Effector memory CD8-positive, alpha-beta T cell (primary cell): ENCODE data around the gene DRGX.

Experiments
- ATAC-seq: fragments of 150-1000 bp; cut with Tn5 transposase; replicated peaks from 2 replicates; pipeline ENCODE4 v1.10.0; 2021; ENCODE audit warnings: mild to moderate bottlenecking, moderate library complexity
- DNase-seq, 3 experiments: peaks; one replicate each; pipeline ENCODE4 v3.0.0; 2021
- H3K27ac Mint-ChIP-seq, 2 donors: one replicate each; pipeline ENCODE4 v1.8.0; 2022; ENCODE audit warnings: mild to moderate bottlenecking in 2 of 2, mixed read lengths in 2 of 2, moderate library complexity in 2 of 2
- H3K27me3 Mint-ChIP-seq, 2 donors: one replicate each; pipeline ENCODE4 v1.8.0; 2022; ENCODE audit warnings: mixed read lengths in 2 of 2
- H3K36me3 Mint-ChIP-seq: one replicate; pipeline ENCODE4 v1.8.0; 2022; ENCODE audit warnings: mild to moderate bottlenecking, moderate library complexity, mixed read lengths; ENCODE audit not compliant: insufficient read depth
- H3K4me1 Mint-ChIP-seq, 2 donors: one replicate each; pipeline ENCODE4 v1.8.0; 2022; ENCODE audit warnings: low read depth in 2 of 2, mixed read lengths in 2 of 2
- H3K4me3 Mint-ChIP-seq, 2 donors: one replicate each; pipeline ENCODE4 v1.8.0; 2022; ENCODE audit warnings: mild to moderate bottlenecking in 2 of 2, mixed read lengths in 2 of 2, moderate library complexity in 2 of 2
- H3K9me3 Mint-ChIP-seq, 2 donors: one replicate each; pipeline ENCODE4 v1.8.0; 2022; ENCODE audit warnings: mixed read lengths in 2 of 2

Gene DRGX

DNA sequence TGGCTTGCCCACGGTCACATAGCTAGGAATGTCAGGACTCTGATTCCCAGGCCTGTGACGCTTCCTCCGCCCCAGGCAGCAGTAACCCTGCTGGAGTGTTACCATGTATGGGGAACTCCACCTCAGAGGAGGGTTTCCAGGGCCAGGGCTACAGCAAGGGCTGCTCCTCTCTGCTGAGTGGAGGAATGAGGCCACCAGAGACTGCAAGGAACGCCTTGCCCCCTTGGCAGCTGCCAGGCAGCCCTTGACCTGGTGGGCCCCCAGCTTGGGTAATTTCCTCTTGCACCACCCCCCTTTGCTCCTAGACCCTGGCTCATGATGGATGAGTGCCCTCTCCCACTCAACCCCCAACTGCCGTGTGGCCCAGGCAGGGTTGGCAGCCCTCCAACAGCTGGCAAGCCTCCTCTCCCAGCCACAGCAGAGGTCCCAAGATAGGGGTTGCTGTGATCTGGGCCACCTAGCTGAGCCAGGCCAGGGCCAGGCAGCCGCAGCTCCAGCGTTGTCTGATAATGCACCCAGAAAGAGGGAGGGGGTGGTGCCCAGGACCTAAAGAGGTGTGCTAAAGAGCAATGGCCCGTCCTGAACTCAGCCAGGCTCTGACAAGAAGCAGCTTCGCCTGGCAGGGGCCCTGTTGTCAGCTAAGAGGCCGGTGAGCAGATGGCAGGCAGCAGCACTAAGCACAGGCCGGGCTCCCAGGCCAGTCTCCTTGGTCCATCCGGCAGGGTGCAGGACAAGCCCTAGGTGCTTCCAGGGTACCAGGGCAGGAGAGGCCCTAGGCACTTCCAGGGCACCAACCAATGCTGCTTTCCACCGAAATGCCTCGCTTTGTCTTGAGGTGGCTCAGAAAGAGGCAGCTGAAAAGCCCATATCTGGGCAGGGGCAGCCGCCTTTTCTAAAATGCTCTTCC, 35.4 kb downstream of the DRGX start:
- no peak for ATAC-seq
- Mint-ChIP-seq H3K4me1 (peaks cover 0 to 2% of the 10 kb centered on the region in 2 donors), H3K27me3 (peaks cover 5 to 25% of the 10 kb centered on the region in 2 donors), H3K4me3 (no peak overlapping the region), H3K9me3 (no peaks in the 10 kb centered on the region), H3K36me3 (no peaks in the 10 kb centered on the region), H3K27ac (no peak overlapping the region)
- no peak for DNase-seq

DNA sequence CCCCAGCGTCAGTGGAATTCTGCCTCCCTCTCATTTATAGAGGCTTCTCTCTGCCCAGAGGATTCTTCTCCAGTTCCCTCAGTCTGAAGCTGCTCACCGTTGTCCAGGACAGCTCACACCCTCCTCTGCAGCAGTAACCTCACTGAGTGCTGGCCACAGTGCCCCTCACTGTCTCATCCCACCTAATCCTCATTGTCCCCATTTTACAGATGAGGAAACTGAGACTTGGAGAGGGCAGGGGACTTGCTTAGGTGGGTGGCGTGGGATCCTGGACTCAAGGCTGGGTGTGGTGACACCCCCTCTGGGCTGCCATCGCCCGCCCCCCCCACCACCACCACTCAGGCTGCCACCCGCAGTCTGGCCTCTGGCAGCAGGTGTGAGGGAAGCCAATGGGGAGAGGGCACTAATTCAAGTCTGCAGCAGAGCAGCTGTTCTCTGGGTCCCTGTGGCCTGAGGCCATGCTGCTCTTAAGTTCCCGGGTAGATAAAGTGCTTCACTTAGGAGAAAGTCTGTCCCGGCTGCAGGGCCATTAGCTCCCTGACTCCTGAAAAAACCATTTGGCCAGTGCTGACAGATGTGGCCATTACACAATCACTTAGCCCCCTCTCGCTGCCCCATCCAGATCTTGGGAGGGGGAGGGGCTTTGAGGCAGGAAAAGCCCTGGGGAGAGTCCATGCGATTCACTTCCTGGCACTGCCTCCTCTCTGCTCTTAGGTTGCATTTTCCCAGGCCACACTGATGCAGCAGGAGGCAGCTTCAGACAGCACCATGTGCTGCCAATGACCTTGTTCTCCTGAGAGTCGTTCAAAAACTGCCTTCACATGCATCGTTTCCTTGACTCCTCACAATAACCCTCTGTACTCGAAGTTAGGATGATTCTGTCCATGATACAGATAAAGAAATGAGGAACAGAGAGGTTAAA, 36.3 kb downstream of the DRGX start:
- H3K4me1 Mint-ChIP-seq = peaks cover 0 to 2% of the 10 kb centered on the region in 2 donors
- H3K4me3 Mint-ChIP-seq = no peak overlapping the region
- H3K9me3 Mint-ChIP-seq = no peaks in the 10 kb centered on the region
- H3K36me3 Mint-ChIP-seq = no peaks in the 10 kb centered on the region
- H3K27ac Mint-ChIP-seq = no peak overlapping the region
- DNase-seq (no peak), ATAC-seq (no peak)
- H3K27me3 Mint-ChIP-seq = peaks cover 5 to 25% of the 10 kb centered on the region in 2 donors

DNA sequence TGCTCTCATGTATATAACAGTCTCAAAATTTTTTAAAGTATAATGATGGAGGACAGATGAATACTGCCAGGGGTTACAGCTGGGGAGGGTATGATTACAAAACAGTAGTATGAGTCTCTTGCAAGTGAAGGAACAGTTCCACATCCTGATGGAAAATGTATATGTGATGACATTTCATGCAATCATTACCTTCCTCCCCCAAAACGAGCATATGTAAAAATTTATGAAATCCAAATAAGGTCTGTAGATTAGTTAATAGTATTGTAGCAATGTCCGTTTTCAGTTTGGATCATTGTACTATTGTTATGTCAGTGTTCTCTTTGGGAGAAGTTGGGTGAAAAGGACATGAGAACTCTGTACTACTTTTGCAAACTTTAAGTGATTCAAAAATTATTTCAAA, 38.0 kb downstream of the DRGX start:
- Mint-ChIP-seq H3K27me3 (peaks cover 5 to 23% of the 10 kb centered on the region in 2 donors), H3K4me1 (peaks cover 0 to 2% of the 10 kb centered on the region in 2 donors), H3K4me3 (no peak overlapping the region), H3K36me3 (no peaks in the 10 kb centered on the region), H3K27ac (no peak overlapping the region), H3K9me3 (no peaks in the 10 kb centered on the region)
- ATAC-seq (no peak), DNase-seq (no peak)

DNA sequence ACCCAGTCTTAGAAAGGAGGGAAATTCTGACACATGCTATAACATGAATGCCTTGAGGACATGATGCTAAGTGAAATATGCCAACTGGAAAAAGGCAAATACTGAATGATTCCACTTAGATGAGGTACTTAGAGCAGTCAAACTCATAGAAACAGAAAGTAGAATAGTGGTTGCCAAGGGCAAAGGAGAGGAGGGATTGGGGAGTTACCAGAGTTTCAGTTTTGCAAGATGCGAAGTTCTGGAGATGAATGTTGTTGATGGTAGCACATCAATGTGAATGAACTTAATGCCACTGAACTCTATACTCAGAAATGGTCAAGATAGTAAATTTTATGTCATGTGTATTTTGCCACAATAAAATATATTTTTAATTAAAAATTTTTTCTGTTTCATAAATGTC, 38.9 kb downstream of the DRGX start:
- no peaks in the 10 kb centered on the region for H3K36me3 Mint-ChIP-seq
- H3K4me1 Mint-ChIP-seq = no peaks in the 10 kb centered on the region
- H3K27me3 Mint-ChIP-seq = peaks cover 0 to 20% of the 10 kb centered on the region in 2 donors
- no peak overlapping the region for H3K27ac Mint-ChIP-seq
- no peak for DNase-seq
- H3K4me3 Mint-ChIP-seq = no peak overlapping the region
- H3K9me3 Mint-ChIP-seq = no peaks in the 10 kb centered on the region
- no peak for ATAC-seq

DNA sequence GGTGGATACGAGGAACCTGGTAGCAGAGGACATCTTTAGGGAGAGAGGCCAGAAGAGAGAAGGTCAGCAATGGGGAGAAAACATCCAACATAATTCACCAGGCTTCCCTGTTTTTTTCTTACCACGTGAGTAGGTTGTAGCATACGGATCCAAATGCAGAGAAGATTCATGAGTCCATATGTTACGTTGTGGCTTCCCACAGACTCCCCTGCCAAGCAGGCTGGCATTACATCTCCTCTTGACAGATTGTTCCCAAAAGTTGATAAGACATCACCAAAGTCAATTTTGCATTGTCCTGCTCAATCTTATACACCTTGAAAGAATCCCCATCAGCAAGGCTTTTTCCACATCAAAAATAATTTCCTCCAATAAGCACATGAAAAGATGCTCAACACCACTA, 39.7 kb downstream of the DRGX start:
- Mint-ChIP-seq H3K4me1 (no peaks in the 10 kb centered on the region), H3K9me3 (no peaks in the 10 kb centered on the region), H3K27ac (no peak overlapping the region), H3K36me3 (no peaks in the 10 kb centered on the region), H3K27me3 (peaks cover 6 to 28% of the 10 kb centered on the region in 2 donors), H3K4me3 (no peak overlapping the region)
- ATAC-seq (no peak), DNase-seq (no peak)

DNA sequence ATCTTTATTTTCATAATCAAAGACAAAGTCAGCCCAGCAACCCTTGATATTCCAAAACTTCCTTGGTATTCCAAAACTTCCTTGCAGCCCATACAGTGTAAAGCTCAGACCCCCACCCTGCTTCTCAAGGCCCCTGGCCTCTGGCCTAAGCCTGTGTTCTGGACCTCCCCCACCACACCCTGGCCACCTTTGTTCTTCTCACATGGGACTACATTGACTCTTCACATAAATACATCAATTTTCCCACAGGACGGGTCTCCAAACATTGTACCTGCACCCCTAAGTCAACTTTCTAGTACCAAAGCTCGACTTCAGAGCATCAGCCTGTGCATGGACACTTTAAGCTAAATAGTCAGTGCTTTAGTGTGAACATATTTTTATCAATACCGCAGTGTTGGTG, 40.7 kb downstream of the DRGX start:
- Mint-ChIP-seq H3K27me3 (peaks cover 8 to 35% of the 10 kb centered on the region in 2 donors), H3K4me1 (no peaks in the 10 kb centered on the region), H3K27ac (no peak overlapping the region), H3K36me3 (no peaks in the 10 kb centered on the region), H3K9me3 (peaks cover 0 to 2% of the 10 kb centered on the region in 2 donors), H3K4me3 (no peak overlapping the region)
- DNase-seq (no peak), ATAC-seq (no peak)

DNA sequence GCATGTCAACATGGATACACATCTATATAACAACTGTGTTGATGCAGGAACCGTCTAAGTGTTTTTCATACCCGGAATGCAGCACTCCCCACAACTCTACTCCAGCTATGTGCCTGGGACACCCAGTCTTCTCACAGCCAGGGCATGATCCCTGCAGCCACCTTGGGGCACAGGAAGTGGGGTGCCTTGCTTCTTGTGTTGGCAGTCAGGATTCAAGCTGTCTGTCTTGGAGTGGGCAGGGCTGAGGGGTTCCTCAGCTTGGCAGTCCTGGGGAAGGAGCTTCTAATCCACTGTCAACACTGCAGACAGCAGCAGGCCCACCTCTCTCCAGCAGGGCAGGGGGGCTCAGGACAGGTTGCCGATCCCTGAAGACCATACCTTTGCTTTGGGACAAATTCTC, 41.3 kb downstream of the DRGX start:
- no peak overlapping the region for H3K4me3 Mint-ChIP-seq
- ATAC-seq (no peak), DNase-seq (no peak)
- no peaks in the 10 kb centered on the region for H3K4me1 Mint-ChIP-seq
- peaks cover 0 to 7% of the 10 kb centered on the region in 2 donors for H3K9me3 Mint-ChIP-seq
- H3K36me3 Mint-ChIP-seq = no peaks in the 10 kb centered on the region
- H3K27ac Mint-ChIP-seq = no peak overlapping the region
- H3K27me3 Mint-ChIP-seq = peaks cover 11 to 34% of the 10 kb centered on the region in 2 donors

DNA sequence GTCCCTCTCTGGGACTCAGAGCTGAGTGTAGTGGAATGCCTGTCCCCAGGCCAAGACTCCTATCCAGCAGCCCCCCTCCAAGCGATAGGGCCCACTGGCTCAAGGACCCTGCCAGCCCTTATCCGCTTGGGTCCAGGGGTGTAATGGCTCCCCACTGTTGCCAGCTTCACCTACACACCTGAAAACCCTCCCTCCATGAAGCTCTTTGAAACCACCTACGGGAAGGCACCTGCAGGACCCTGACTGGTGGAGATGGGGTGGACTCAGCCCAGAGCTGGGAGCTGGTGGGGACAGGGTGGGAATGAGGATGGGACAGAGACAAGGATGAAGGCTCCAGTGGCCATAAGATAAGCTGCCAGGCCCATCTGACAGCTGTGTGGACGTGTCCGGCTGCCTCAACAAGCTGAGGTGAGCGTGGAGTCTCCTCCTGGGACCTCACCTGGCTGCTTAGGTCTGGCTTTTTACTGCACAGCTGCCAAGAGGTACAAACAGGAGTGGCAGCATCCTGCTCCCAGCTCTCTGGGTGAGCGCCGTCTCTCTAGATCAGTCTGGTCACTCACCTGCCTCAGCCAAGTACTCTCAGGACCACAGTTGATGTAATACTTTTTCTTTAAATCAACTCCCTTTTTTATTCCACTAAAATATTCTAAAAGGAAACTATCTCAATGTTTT, 41.9 kb downstream of the DRGX start:
- Mint-ChIP-seq H3K4me1 (no peaks in the 10 kb centered on the region), H3K4me3 (no peak overlapping the region), H3K27ac (no peak overlapping the region), H3K36me3 (no peaks in the 10 kb centered on the region), H3K9me3 (peaks cover 0 to 7% of the 10 kb centered on the region in 2 donors), H3K27me3 (peaks cover 11 to 30% of the 10 kb centered on the region in 2 donors)
- DNase-seq = no peak
- no peak for ATAC-seq

DNA sequence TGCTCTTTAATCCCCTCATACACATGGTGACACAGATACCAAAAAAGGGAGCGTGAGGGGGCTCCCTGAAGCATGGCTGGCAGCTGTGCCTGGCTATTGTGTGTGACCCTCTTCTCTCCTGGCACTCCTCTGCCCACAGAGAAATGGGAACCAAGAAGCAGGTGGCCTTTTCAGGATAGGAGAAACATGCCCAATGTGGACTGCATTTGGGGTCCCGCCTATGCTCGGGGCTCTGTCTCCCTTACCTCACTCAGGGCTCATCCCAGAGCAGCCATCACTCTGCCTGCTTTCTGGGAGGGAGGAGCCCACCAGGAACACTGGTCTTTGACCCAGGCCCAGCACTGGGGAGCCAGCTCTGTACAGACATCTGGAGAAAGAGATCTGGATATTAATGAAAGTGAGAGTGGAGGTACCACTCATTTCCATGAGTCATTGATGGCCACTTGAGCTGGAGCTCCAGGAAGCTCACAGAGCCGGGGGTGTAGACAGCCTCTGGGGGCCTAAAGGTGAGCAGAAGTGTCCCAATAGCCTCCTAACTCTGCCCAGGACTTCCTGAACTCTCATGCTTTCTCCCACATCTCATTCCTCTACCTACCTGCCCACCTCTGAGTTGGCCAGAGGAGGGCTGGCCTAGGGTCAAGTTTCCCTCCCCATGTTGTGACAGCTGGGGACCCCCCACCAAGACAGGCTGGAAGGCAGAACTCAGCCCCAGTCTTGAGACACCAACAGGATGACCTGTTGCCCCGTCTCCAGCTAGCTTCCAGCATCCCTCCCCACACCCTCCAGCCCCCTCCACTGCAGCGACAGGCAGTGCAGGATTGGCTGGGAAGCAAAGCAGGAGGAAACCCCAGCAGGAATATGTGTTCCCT, 42.6 kb downstream of the DRGX start:
- H3K27ac Mint-ChIP-seq = no peak overlapping the region
- no peaks in the 10 kb centered on the region for H3K4me1 Mint-ChIP-seq
- DNase-seq = no peak
- H3K36me3 Mint-ChIP-seq = no peaks in the 10 kb centered on the region
- H3K9me3 Mint-ChIP-seq = peaks cover 0 to 7% of the 10 kb centered on the region in 2 donors
- no peak overlapping the region for H3K4me3 Mint-ChIP-seq
- H3K27me3 Mint-ChIP-seq = peaks cover 11 to 30% of the 10 kb centered on the region in 2 donors
- no peak for ATAC-seq

DNA sequence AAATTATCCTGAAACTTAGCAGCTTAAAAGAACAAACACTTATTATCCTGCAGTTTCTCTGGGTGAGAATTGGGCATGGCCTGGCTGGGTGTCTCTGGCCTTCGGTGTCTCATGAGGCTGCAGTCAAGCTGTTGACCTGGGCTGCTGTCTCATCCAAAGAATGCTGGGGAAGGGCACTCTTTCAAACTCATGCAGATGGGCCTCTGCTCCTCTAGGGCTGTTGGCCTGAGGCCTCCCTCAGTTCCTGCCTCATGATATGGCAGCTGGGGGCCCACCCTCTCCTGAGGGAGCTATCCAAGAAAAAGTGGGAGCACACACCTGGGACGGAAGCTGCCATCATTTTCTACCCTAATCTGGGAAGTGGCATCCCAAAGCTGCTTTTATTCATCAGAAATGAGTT, 43.6 kb downstream of the DRGX start:
- DNase-seq (no peak), ATAC-seq (no peak)
- peaks cover 0 to 7% of the 10 kb centered on the region in 2 donors for H3K9me3 Mint-ChIP-seq
- H3K27me3 Mint-ChIP-seq = peaks cover 11 to 30% of the 10 kb centered on the region in 2 donors
- no peak overlapping the region for H3K4me3 Mint-ChIP-seq
- H3K4me1 Mint-ChIP-seq = no peaks in the 10 kb centered on the region
- no peak overlapping the region for H3K27ac Mint-ChIP-seq
- no peaks in the 10 kb centered on the region for H3K36me3 Mint-ChIP-seq

DNA sequence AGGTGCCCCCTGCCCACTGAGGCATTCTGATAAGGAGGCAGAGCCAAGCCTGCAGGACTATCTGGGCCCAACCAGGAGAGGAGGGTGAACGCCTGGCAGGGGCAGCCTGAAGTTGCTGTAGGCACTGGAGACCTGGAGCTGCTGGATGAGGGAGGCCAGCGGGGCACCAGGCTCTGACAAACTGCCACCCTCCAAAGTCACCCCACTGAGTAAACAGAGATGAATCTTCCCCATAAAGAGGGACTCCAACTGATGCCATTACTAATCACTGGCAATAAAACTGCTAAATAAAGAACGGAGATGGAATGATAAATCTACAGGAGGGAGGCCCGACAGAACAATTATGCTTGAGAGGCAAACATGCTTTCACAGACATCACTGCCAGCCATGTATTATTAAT, 44.2 kb downstream of the DRGX start:
- ATAC-seq (no peak), DNase-seq (no peak)
- Mint-ChIP-seq H3K4me1 (no peaks in the 10 kb centered on the region), H3K36me3 (no peaks in the 10 kb centered on the region), H3K27me3 (peaks cover 11 to 30% of the 10 kb centered on the region in 2 donors), H3K4me3 (no peak overlapping the region), H3K27ac (no peak overlapping the region), H3K9me3 (peaks cover 0 to 7% of the 10 kb centered on the region in 2 donors)

DNA sequence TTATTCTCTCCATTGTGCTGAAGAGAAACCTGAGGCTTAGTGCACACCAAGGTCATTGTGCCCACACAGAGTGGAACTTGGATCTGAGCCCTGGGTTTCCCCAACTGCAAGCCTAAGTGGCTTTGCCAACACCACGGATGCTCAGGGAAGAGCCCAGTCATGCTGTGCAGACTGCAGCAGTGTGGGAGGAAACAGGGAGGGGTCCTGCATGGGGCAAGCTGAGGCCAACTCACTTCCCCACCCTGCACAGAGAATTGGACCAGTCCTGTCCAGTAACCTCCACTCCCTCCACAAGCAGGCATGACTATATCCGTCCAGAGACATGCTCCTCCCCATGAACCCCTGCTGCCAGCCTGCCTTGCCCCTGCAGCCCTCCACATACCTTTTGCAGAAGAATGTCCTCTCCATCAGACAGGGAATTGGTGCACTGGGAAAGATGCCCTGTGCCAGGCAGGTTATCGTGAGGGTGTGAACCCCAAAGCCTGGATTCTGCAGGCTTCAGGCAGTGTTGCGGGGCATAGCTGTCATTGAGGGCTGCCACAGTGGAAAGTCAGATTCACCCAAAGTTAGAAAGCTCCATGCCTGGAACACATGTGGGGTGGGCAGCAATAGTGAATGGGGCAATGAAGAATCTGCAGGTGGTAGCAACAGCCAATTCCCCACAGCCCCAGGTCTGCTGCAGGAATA, 44.9 kb downstream of the DRGX start:
- no peaks in the 10 kb centered on the region for H3K4me1 Mint-ChIP-seq
- ATAC-seq (no peak), DNase-seq (no peak)

More for the DNA sequence above, 44.9 kb downstream of the DRGX start:
- Mint-ChIP-seq H3K27ac (no peak overlapping the region), H3K36me3 (no peaks in the 10 kb centered on the region), H3K9me3 (peaks cover 0 to 7% of the 10 kb centered on the region in 2 donors), H3K27me3 (peaks cover 11 to 23% of the 10 kb centered on the region in 2 donors), H3K4me3 (no peak overlapping the region)
